ENCODE data around the gene RANBP10. TPM values are rescaled to one million over a fixed set of nuclear protein-coding genes. Genes with fewer than 3 reads are reported as not detected.
"Not testable (repeated sequence)": the region's sequence is repeated elsewhere in the genome, so short reads cannot be mapped to it uniquely, and the experiment has no call there.

RANBP10 gene
- total RNA-seq, 1 experiment from 2014 or later: 10.7 TPM

- not testable (repeated sequence) for H3K27me3 ChIP-seq (ENCODE audit: low read length); H3K9me3 ChIP-seq (ENCODE audit: low read length); H3K27ac ChIP-seq (ENCODE audit: low read length); H3K9me2 ChIP-seq (replicated peaks; ENCODE audit: insufficient read depth, low read length); H3K36me3 ChIP-seq (ENCODE audit: insufficient read depth, low read length); DNase-seq; H3K4me3 ChIP-seq (ENCODE audit: low read length); H3K9ac ChIP-seq (ENCODE audit: low read length); H4K20me1 ChIP-seq (ENCODE audit: insufficient read depth, low read depth, low read length); H3K4me2 ChIP-seq (ENCODE audit: low read depth, low read length, poor library complexity, severe bottlenecking); H2AFZ ChIP-seq (ENCODE audit: low read length)
- H3K4me1 ChIP-seq (ENCODE audit: low read length): peaks cover 21% of the 10 kb centered on the region
- H3K79me2 ChIP-seq (ENCODE audit: low read length): peaks cover 12% of the 10 kb centered on the region
These were observed 30.8 kb upstream of the RANBP10 start for GRCh38 chr16:67837190-67837589.

DNA sequence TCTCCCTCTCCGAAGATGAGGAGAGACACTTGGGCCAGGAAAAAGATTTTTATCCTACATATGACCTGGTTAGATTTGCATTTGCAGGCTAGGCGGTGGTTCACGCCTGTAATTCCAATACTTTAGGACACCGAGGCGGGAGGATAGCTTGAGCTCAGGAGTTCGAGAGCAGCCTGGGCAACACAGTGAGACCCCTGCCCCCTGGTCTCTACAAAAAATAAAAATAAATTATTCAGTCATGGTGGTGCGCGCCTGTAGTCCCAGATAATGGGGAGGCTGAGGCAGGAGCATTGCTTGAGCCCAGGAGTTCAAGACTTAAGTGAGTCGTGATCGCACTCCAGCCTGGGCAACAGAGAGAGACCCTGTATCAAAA is 27.9 kb upstream of the RANBP10 start:
- no peaks in the 10 kb centered on the region for H4K20me1 ChIP-seq (ENCODE audit: insufficient read depth, low read depth, low read length)
- no peaks in the 10 kb centered on the region for H3K9me2 ChIP-seq (replicated peaks; ENCODE audit: insufficient read depth, low read length)
- H3K4me1 ChIP-seq (ENCODE audit: low read length): peaks cover 16% of the 10 kb centered on the region
- no peaks in the 10 kb centered on the region for H3K27me3 ChIP-seq (ENCODE audit: low read length)
- H3K9me3 ChIP-seq (ENCODE audit: low read length): no peaks in the 10 kb centered on the region
- H3K4me2 ChIP-seq (ENCODE audit: low read depth, low read length, poor library complexity, severe bottlenecking): peak overlapping the region; percentile 85
- no peaks in the 10 kb centered on the region for H3K36me3 ChIP-seq (ENCODE audit: insufficient read depth, low read length)
- no peak for DNase-seq
- H2AFZ ChIP-seq (ENCODE audit: low read length): peak overlapping the region; percentile 83
- H3K9ac ChIP-seq (ENCODE audit: low read length): peak overlapping the region; percentile 87
- H3K4me3 ChIP-seq (ENCODE audit: low read length): peak overlapping the region; percentile 75
- H3K79me2 ChIP-seq (ENCODE audit: low read length): peaks cover 12% of the 10 kb centered on the region
- H3K27ac ChIP-seq (ENCODE audit: low read length): no peak overlapping the region

GRCh38 chr16:67833415-67834241 is 27.3 kb upstream of the RANBP10 start:
- peaks cover 16% of the 10 kb centered on the region for H3K4me1 ChIP-seq (ENCODE audit: low read length)
- peaks cover 12% of the 10 kb centered on the region for H3K79me2 ChIP-seq (ENCODE audit: low read length)
- H3K27me3 ChIP-seq (ENCODE audit: low read length): no peaks in the 10 kb centered on the region
- H4K20me1 ChIP-seq (ENCODE audit: insufficient read depth, low read depth, low read length): no peaks in the 10 kb centered on the region
- peak overlapping the region; percentile 87 for H3K9ac ChIP-seq (ENCODE audit: low read length)
- no peaks in the 10 kb centered on the region for H3K9me3 ChIP-seq (ENCODE audit: low read length)
- peak overlapping the region; percentile 85 for H3K4me2 ChIP-seq (ENCODE audit: low read depth, low read length, poor library complexity, severe bottlenecking)
- H3K36me3 ChIP-seq (ENCODE audit: insufficient read depth, low read length): no peaks in the 10 kb centered on the region
- H3K9me2 ChIP-seq (replicated peaks; ENCODE audit: insufficient read depth, low read length): no peaks in the 10 kb centered on the region
- peak; percentile 98 for DNase-seq
- H3K4me3 ChIP-seq (ENCODE audit: low read length): peak overlapping the region; percentile 75
- no peak overlapping the region for H3K27ac ChIP-seq (ENCODE audit: low read length)
- H2AFZ ChIP-seq (ENCODE audit: low read length): peak overlapping the region; percentile 83

DNA sequence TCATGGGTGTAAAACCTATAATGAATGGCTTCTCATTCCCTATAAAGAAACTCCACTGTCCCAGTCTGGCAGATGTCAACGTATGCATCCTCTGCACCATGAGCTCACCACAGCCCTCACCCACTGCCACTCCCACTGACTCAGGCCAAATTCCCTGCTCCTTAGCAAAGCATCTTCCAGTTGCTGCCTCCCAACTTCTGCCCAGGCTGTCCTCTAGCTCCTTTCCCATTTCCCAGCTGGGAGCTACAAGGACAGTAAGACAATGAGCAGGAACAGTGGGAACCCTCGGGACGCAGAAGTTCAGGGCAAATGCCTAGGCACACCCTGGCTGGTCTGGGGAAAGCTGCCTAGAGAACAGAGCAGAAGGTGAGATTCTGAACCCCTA is 26.7 kb upstream of the RANBP10 start:
- peaks cover 12% of the 10 kb centered on the region for H3K79me2 ChIP-seq (ENCODE audit: low read length)
- H3K9me2 ChIP-seq (replicated peaks; ENCODE audit: insufficient read depth, low read length): no peaks in the 10 kb centered on the region
- H3K9me3 ChIP-seq (ENCODE audit: low read length): no peaks in the 10 kb centered on the region
- H3K9ac ChIP-seq (ENCODE audit: low read length): peak overlapping the region; percentile 87
- no peaks in the 10 kb centered on the region for H3K27me3 ChIP-seq (ENCODE audit: low read length)
- H3K36me3 ChIP-seq (ENCODE audit: insufficient read depth, low read length): no peaks in the 10 kb centered on the region
- H3K4me3 ChIP-seq (ENCODE audit: low read length): peak overlapping the region; percentile 75
- no peak overlapping the region for H2AFZ ChIP-seq (ENCODE audit: low read length)
- H3K27ac ChIP-seq (ENCODE audit: low read length): no peak overlapping the region
- H4K20me1 ChIP-seq (ENCODE audit: insufficient read depth, low read depth, low read length): no peaks in the 10 kb centered on the region
- H3K4me1 ChIP-seq (ENCODE audit: low read length): peaks cover 16% of the 10 kb centered on the region
- H3K4me2 ChIP-seq (ENCODE audit: low read depth, low read length, poor library complexity, severe bottlenecking): peak overlapping the region; percentile 85
- no peak for DNase-seq

GRCh38 chr16:67828651-67829050 is 22.3 kb upstream of the RANBP10 start:
- no peak overlapping the region for H3K9ac ChIP-seq (ENCODE audit: low read length)
- no peak for DNase-seq
- no peak overlapping the region for H3K27ac ChIP-seq (ENCODE audit: low read length)
- H3K4me3 ChIP-seq (ENCODE audit: low read length): no peak overlapping the region
- peaks cover 12% of the 10 kb centered on the region for H3K79me2 ChIP-seq (ENCODE audit: low read length)
- H3K9me3 ChIP-seq (ENCODE audit: low read length): no peaks in the 10 kb centered on the region
- no peaks in the 10 kb centered on the region for H3K9me2 ChIP-seq (replicated peaks; ENCODE audit: insufficient read depth, low read length)
- H4K20me1 ChIP-seq (ENCODE audit: insufficient read depth, low read depth, low read length): no peaks in the 10 kb centered on the region
- no peak overlapping the region for H3K4me2 ChIP-seq (ENCODE audit: low read depth, low read length, poor library complexity, severe bottlenecking)
- H3K27me3 ChIP-seq (ENCODE audit: low read length): no peaks in the 10 kb centered on the region
- no peaks in the 10 kb centered on the region for H3K36me3 ChIP-seq (ENCODE audit: insufficient read depth, low read length)
- H3K4me1 ChIP-seq (ENCODE audit: low read length): peaks cover 10% of the 10 kb centered on the region
- no peak overlapping the region for H2AFZ ChIP-seq (ENCODE audit: low read length)

DNA sequence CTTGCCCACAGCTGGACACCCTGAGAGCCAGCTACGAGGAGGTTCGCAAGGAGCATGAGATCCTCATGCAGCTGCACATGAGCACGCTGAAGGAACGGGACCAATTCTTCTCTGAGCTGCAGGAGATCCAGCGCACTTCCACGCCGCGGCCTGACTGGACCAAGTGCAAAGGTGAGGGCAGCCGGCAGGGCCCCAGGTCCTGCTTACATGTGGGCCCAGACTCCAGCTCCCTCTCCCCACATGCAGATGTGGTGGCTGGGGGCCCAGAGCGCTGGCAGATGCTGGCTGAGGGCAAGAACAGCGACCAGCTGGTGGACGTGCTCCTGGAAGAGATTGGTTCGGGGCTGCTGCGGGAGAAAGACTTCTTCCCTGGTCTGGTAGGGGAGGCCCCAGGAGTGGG is 19.5 kb upstream of the RANBP10 start:
- H3K79me2 ChIP-seq (ENCODE audit: low read length): no peaks in the 10 kb centered on the region
- no peaks in the 10 kb centered on the region for H3K36me3 ChIP-seq (ENCODE audit: insufficient read depth, low read length)
- no peaks in the 10 kb centered on the region for H4K20me1 ChIP-seq (ENCODE audit: insufficient read depth, low read depth, low read length)
- no peaks in the 10 kb centered on the region for H3K9me3 ChIP-seq (ENCODE audit: low read length)
- H3K9me2 ChIP-seq (replicated peaks; ENCODE audit: insufficient read depth, low read length): no peaks in the 10 kb centered on the region
- no peak overlapping the region for H3K27ac ChIP-seq (ENCODE audit: low read length)
- H3K4me2 ChIP-seq (ENCODE audit: low read depth, low read length, poor library complexity, severe bottlenecking): no peak overlapping the region
- no peak overlapping the region for H3K4me3 ChIP-seq (ENCODE audit: low read length)
- peak; percentile 20 for DNase-seq
- no peaks in the 10 kb centered on the region for H3K4me1 ChIP-seq (ENCODE audit: low read length)
- no peaks in the 10 kb centered on the region for H3K27me3 ChIP-seq (ENCODE audit: low read length)
- H3K9ac ChIP-seq (ENCODE audit: low read length): no peak overlapping the region
- H2AFZ ChIP-seq (ENCODE audit: low read length): no peak overlapping the region

GRCh38 chr16:67825119-67825518 is 18.8 kb upstream of the RANBP10 start:
- Histone ChIP-seq H3K79me2 (ENCODE audit: low read length) (no peaks in the 10 kb centered on the region), H3K27me3 (ENCODE audit: low read length) (no peaks in the 10 kb centered on the region), H3K9ac (ENCODE audit: low read length) (no peak overlapping the region), H3K36me3 (ENCODE audit: insufficient read depth, low read length) (no peaks in the 10 kb centered on the region), H3K4me3 (ENCODE audit: low read length) (no peak overlapping the region), H4K20me1 (ENCODE audit: insufficient read depth, low read depth, low read length) (no peaks in the 10 kb centered on the region), H3K4me2 (ENCODE audit: low read depth, low read length, poor library complexity, severe bottlenecking) (no peak overlapping the region), H2AFZ (ENCODE audit: low read length) (no peak overlapping the region), H3K9me2 (replicated peaks; ENCODE audit: insufficient read depth, low read length) (no peaks in the 10 kb centered on the region), H3K27ac (ENCODE audit: low read length) (no peak overlapping the region), H3K4me1 (ENCODE audit: low read length) (no peaks in the 10 kb centered on the region), H3K9me3 (ENCODE audit: low read length) (no peaks in the 10 kb centered on the region)
- peak; percentile 37 for DNase-seq

GRCh38 chr16:67822511-67822910 is 16.2 kb upstream of the RANBP10 start:
- Histone ChIP-seq H3K9me3 (ENCODE audit: low read length) (no peaks in the 10 kb centered on the region), H3K9me2 (replicated peaks; ENCODE audit: insufficient read depth, low read length) (no peaks in the 10 kb centered on the region), H3K36me3 (ENCODE audit: insufficient read depth, low read length) (no peaks in the 10 kb centered on the region), H3K4me2 (ENCODE audit: low read depth, low read length, poor library complexity, severe bottlenecking) (no peak overlapping the region), H3K4me3 (ENCODE audit: low read length) (no peak overlapping the region), H3K27ac (ENCODE audit: low read length) (no peak overlapping the region), H3K9ac (ENCODE audit: low read length) (no peak overlapping the region), H3K27me3 (ENCODE audit: low read length) (no peaks in the 10 kb centered on the region), H3K4me1 (ENCODE audit: low read length) (no peaks in the 10 kb centered on the region), H4K20me1 (ENCODE audit: insufficient read depth, low read depth, low read length) (no peaks in the 10 kb centered on the region), H2AFZ (ENCODE audit: low read length) (no peak overlapping the region), H3K79me2 (ENCODE audit: low read length) (no peaks in the 10 kb centered on the region)
- no peak for DNase-seq
